Gastroesophageal sphincter (tissue), 4 donors: ENCODE data around the gene UCN. TPM values are rescaled to one million over a fixed set of nuclear protein-coding genes. Genes with fewer than 3 reads are reported as not detected.
"Not testable (repeated sequence)": the region's sequence is repeated elsewhere in the genome, so short reads cannot be mapped to it uniquely, and the experiment has no call there.

Source experiments
- ATAC-seq: fragments of 150-250 bp; one replicate; pipeline ENCODE4 v1.9.1; 2016; ENCODE audit warnings: mild to moderate bottlenecking, moderate library complexity
- H3K27ac ChIP-seq, 4 donors: fragments of 200-600 bp; sonication (generic) in 3 of 4; 1 replicate in 3 of 4; 2 replicates in 1 of 4; pipeline ENCODE4 v1.5.1; 2016 to 2019
- H3K27me3 ChIP-seq: fragments of 200-600 bp; sonication (generic); one replicate; pipeline ENCODE4 v1.5.1; 2019
- H3K36me3 ChIP-seq, 2 donors: fragments of 200-600 bp; sonication (generic); one replicate each; pipeline ENCODE4 v1.5.1; 2019; ENCODE audit warnings: control low read depth in 1 of 2
- H3K4me1 ChIP-seq, 3 donors: fragments of 200-600 bp; sonication (generic); 1 replicate in 2 of 3; 2 replicates in 1 of 3; pipeline ENCODE4 v1.5.1; 2016 to 2019; ENCODE audit warnings: control low read depth in 2 of 3
- H3K4me3 ChIP-seq, 2 donors: fragments of 200-600 bp; sonication (generic); one replicate each; pipeline ENCODE4 v1.5.1; 2019; ENCODE audit warnings: mild to moderate bottlenecking in 1 of 2, moderate library complexity in 1 of 2
- H3K9me3 ChIP-seq, 3 donors: fragments of 200-600 bp; sonication (generic); one replicate each; pipeline ENCODE4 v1.5.1; 2017 to 2019; ENCODE audit warnings: control low read depth in 2 of 3
- EP300 ChIP-seq: sonication (generic); formaldehyde crosslinking; IDR thresholded peaks from one replicate; pipeline ENCODE4 v1.6.1; 2017; ENCODE audit warnings: antibody characterized with exemption, mild to moderate bottlenecking
- POLR2A ChIP-seq, 2 donors: fragments of 450-650 bp; IDR thresholded peaks; one replicate each; pipeline ENCODE4 v1.6.1; 2017; ENCODE audit warnings: antibody characterized with exemption in 2 of 2, mild to moderate bottlenecking in 2 of 2, moderate library complexity in 1 of 2
- POLR2AphosphoS5 ChIP-seq: sonication (generic); formaldehyde crosslinking; IDR thresholded peaks from one replicate; pipeline ENCODE4 v1.6.1; 2017; ENCODE audit warnings: antibody characterized with exemption
- WGBS, 2 donors: methylation state at CpG; one replicate each; pipeline ENCODE4 v1.1.5; 2018; ENCODE audit warnings: low coverage in 1 of 2; 5-methylcytosine and 5-hydroxymethylcytosine counted together
- total RNA-seq, 4 donors: library from RNA; depleted of rRNA; stranded (reverse); fragments of >200 nt; gene quantifications; one replicate each; pipeline ENCODE4 v1.1.0, GENCODE V29; 2016
- TF ChIP-seq, protein P1 (sequence below), 4 experiments: fragments of 200-600 bp in 2 of 4; fragments of 450-650 bp in 2 of 4; sonication (generic) in 1 of 4; IDR thresholded peaks; one replicate each; pipeline ENCODE4 v1.5.1; 2017 to 2019; ENCODE audit warnings: antibody characterized with exemption in 4 of 4, mild to moderate bottlenecking in 2 of 4, moderate library complexity in 2 of 4

UCN gene
- total RNA-seq, 4 donors from 2014 or later: 0.67 to 5.0 (median 2.0) TPM

DNA sequence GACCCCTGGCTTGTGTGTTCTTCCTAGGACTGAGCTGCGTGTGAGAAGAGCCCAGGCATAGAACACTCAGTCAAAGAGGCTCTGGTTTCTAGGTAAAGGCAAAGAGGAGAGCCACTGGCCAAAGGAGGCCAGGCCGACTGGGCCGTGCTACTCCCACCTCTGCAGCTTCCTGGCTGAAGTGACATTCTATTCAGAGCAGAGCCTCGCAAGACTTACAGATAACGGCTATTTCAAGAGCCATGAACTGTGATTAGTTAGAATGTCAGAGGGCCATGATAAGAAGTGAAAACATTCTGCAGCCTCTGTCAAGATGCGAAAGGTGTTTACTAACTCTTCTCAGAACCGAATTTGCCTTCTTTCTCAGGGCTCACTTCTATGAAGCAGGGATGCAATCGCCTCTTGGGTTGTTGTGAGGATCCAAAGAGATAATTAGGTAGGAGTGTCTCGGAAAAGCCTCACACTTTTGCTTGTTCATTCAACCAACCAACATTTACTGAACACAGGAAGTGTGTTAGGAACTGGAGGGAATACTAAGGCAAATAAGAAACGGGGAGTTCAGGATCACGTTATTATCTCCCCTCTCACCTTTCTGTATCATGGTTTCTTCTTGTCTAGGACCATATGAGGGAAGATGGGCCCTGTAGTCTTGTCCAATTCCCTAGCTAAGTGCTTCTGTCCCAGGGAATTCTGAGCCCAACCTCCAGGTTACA lies 36.5 kb downstream of the UCN start:
- Histone ChIP-seq H3K4me3 (no peak overlapping the region), H3K27ac (no peak overlapping the region), H3K4me1 (no peaks in the 10 kb centered on the region), H3K27me3 (peaks cover 81% of the 10 kb centered on the region), H3K9me3 (no peaks in the 10 kb centered on the region), H3K36me3 (no peaks in the 10 kb centered on the region)
- no peak for ATAC-seq
- 46 to 57% methylated on average over 10 to 11 of the region's 11 CpGs for WGBS, 2 donors
- TF ChIP-seq POLR2A (IDR thresholded peaks at IDR 0.05) (no peak), EP300 (no peak), POLR2AphosphoS5 (no peak)
- TF ChIP-seq, protein P1, sequence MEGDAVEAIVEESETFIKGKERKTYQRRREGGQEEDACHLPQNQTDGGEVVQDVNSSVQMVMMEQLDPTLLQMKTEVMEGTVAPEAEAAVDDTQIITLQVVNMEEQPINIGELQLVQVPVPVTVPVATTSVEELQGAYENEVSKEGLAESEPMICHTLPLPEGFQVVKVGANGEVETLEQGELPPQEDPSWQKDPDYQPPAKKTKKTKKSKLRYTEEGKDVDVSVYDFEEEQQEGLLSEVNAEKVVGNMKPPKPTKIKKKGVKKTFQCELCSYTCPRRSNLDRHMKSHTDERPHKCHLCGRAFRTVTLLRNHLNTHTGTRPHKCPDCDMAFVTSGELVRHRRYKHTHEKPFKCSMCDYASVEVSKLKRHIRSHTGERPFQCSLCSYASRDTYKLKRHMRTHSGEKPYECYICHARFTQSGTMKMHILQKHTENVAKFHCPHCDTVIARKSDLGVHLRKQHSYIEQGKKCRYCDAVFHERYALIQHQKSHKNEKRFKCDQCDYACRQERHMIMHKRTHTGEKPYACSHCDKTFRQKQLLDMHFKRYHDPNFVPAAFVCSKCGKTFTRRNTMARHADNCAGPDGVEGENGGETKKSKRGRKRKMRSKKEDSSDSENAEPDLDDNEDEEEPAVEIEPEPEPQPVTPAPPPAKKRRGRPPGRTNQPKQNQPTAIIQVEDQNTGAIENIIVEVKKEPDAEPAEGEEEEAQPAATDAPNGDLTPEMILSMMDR (IDR thresholded peaks at IDR 0.05): no peak

GRCh38 chr2:27270670-27271069 lies 37.6 kb downstream of the UCN start:
- peaks cover 83% of the 10 kb centered on the region for H3K27me3 ChIP-seq
- ATAC-seq: no peak
- H3K9me3 ChIP-seq: no peaks in the 10 kb centered on the region
- H3K27ac ChIP-seq: no peak overlapping the region
- no peaks in the 10 kb centered on the region for H3K4me1 ChIP-seq
- no peak overlapping the region for H3K4me3 ChIP-seq
- WGBS, 2 donors: 58 to 100% methylated on average over 1 to 2 of the region's 2 CpGs
- H3K36me3 ChIP-seq: no peaks in the 10 kb centered on the region
- TF ChIP-seq, protein P1 (IDR thresholded peaks at IDR 0.05): no peak
- no peak for TF ChIP-seq POLR2A (IDR thresholded peaks at IDR 0.05)
- TF ChIP-seq EP300: no peak

GRCh38 chr2:27270131-27270530 lies 38.1 kb downstream of the UCN start:
- WGBS, 2 donors: 50 to 75% methylated on average over 2 to 3 of the region's 3 CpGs

DNA sequence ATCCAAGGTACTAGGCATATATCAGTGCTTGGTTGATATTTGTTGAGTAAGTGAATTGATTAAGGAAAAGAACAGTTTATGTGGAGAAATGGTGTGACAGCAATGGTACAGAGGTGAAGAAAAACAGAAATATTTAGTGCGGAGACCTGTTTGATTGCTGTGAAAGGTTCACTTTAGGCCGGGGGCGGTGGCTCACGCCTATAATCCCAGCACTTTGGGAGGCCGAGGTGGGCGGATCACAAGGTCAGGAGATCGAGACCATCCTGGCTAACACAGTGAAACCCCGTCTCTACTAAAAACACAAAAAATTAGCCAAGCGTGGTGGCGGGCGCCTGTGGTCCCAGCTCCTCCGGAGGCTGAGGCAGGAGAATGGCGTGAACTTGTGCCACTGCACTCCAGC lies 39.9 kb downstream of the UCN start:
- Histone ChIP-seq H3K4me1 (peaks cover 0 to 22% (median 17%) of the 10 kb centered on the region in 3 donors), H3K27me3 (peaks cover 91% of the 10 kb centered on the region)
- WGBS, 2 donors: 77 to 81% methylated on average over 9 to 10 of the region's 13 CpGs
- not testable (repeated sequence) for H3K9me3 ChIP-seq, ATAC-seq, H3K4me3 ChIP-seq, H3K36me3 ChIP-seq, H3K27ac ChIP-seq

More at GRCh38 chr2:27270131-27270530, 38.1 kb downstream of the UCN start:
- no peaks in the 10 kb centered on the region for H3K36me3 ChIP-seq
- H3K4me1 ChIP-seq: peaks cover 0 to 4% (median 0%) of the 10 kb centered on the region in 3 donors
- no peak for TF ChIP-seq POLR2AphosphoS5
- TF ChIP-seq EP300: no peak
- TF ChIP-seq, protein P1 (IDR thresholded peaks at IDR 0.05): no peak
- TF ChIP-seq POLR2A (IDR thresholded peaks at IDR 0.05): no peak
- no peaks in the 10 kb centered on the region for H3K9me3 ChIP-seq
- no peak overlapping the region for H3K27ac ChIP-seq
- H3K4me3 ChIP-seq: no peak overlapping the region
- peaks cover 83% of the 10 kb centered on the region for H3K27me3 ChIP-seq
- ATAC-seq: no peak

- Histone ChIP-seq H3K4me3 (no peak overlapping the region), H3K27ac (no peak overlapping the region), H3K4me1 (peaks cover 0 to 42% (median 34%) of the 10 kb centered on the region in 3 donors), H3K27me3 (peaks cover 100% of the 10 kb centered on the region), H3K9me3 (no peaks in the 10 kb centered on the region), H3K36me3 (no peaks in the 10 kb centered on the region)
- TF ChIP-seq POLR2A (IDR thresholded peaks at IDR 0.05) (no peak), EP300 (no peak), POLR2AphosphoS5 (no peak)
- TF ChIP-seq, protein P1 (IDR thresholded peaks at IDR 0.05): no peak
- no peak for ATAC-seq
Observed at GRCh38 chr2:27265536-27265870, 42.7 kb downstream of the UCN start.
